ENCODE results near the gene USP24. TPM values are rescaled to one million over a fixed set of nuclear protein-coding genes. Genes with fewer than 3 reads are reported as not detected.

The USP24 gene
- total RNA-seq, 1 donor from 2014 or later: 58.1 TPM

DNA sequence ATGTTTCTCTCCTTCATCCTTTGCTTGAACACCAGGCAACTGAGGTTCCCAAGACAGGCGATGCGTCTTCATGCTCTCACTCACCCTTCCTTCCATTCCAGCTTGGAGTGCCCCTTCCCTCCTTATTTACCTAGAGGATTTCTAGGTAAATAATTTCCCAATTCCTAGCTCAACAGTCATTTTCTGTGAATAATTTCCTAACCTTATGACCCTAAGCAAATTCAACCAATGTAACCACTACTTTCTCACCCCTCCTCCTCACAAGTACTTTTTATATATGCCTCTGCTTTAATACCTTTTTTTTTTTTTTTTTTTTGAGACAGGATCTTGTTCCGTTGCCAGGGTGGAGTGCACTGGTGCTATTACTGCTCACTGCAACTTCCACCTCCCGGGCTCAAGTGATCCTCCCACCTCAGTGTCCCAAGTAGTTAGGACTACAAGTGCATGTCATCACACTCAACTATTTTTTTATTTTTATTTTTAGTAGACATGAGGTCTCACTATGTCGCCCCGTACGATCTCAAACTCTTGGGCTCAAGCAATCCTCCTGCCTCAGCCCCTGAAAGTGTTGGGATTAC is 86.7 kb downstream of the USP24 start:
- TF ChIP-seq, protein P1, sequence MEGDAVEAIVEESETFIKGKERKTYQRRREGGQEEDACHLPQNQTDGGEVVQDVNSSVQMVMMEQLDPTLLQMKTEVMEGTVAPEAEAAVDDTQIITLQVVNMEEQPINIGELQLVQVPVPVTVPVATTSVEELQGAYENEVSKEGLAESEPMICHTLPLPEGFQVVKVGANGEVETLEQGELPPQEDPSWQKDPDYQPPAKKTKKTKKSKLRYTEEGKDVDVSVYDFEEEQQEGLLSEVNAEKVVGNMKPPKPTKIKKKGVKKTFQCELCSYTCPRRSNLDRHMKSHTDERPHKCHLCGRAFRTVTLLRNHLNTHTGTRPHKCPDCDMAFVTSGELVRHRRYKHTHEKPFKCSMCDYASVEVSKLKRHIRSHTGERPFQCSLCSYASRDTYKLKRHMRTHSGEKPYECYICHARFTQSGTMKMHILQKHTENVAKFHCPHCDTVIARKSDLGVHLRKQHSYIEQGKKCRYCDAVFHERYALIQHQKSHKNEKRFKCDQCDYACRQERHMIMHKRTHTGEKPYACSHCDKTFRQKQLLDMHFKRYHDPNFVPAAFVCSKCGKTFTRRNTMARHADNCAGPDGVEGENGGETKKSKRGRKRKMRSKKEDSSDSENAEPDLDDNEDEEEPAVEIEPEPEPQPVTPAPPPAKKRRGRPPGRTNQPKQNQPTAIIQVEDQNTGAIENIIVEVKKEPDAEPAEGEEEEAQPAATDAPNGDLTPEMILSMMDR (IDR thresholded peaks at IDR 0.05; ENCODE audit: unreplicated experiment): no peak
- DNase-seq (ENCODE audit: low spot score in 2 of 2, unreplicated experiment in 2 of 2): no peak
- Mint-ChIP-seq H3K9me3 (peaks cover 11% of the 10 kb centered on the region), H3K27ac (no peak overlapping the region), H3K4me3 (no peak overlapping the region), H3K36me3 (peaks cover 63% of the 10 kb centered on the region), H3K4me1 (no peaks in the 10 kb centered on the region), H3K27me3 (ENCODE audit: low read depth) (no peaks in the 10 kb centered on the region)

DNA sequence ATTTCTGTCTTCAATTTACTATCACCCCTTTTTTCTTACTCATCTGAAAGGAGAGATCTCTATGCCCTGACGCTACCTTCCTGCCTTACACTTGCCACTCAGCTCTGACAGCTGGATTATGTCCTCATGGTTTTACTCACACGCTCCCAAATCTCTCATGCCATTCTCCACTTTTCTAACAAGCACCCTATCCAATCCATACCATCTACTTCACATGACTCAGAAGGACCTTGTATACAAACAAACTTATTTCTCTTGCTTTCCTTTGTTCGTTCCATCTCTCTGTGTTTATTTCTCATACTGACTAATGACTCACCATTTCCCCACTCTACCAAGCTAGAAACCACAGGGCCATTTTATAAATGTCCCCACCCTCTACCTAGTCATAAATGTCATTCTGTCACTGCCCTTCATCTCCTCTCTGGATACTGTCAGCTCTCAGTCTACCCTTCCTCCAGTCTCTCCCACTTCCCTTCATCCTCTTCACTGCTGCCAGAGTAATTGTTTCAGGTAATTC is 87.3 kb downstream of the USP24 start:
- Mint-ChIP-seq H3K27ac (no peak overlapping the region), H3K9me3 (peaks cover 11% of the 10 kb centered on the region), H3K4me3 (no peak overlapping the region), H3K27me3 (ENCODE audit: low read depth) (no peaks in the 10 kb centered on the region), H3K36me3 (peaks cover 68% of the 10 kb centered on the region), H3K4me1 (no peaks in the 10 kb centered on the region)
- no peak for DNase-seq (ENCODE audit: low spot score in 2 of 2, unreplicated experiment in 2 of 2)
- TF ChIP-seq, protein P1 (IDR thresholded peaks at IDR 0.05; ENCODE audit: unreplicated experiment): no peak

DNA sequence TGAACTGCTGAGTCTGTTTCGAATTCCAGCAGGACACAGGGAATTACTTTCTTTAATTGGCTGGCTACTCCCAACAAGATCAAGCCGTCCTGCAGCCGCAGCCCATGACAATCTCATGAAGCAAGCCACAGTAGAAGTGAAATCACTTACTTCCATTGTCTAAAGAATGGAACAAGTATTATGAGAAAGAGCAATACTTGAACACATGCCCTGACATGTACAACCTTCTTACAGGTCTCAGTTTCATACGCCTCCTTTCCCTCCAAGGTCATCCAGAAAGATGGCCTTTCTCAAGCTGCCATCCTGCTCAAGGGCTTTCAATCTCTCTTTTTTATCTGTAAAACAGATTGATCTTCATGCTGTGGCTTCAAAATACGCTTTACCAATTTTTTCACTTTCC is 90.7 kb downstream of the USP24 start:
- Mint-ChIP-seq H3K36me3 (peaks cover 77% of the 10 kb centered on the region), H3K4me3 (no peak overlapping the region), H3K27me3 (ENCODE audit: low read depth) (no peaks in the 10 kb centered on the region), H3K4me1 (no peaks in the 10 kb centered on the region), H3K9me3 (peaks cover 11% of the 10 kb centered on the region), H3K27ac (no peak overlapping the region)
- DNase-seq (ENCODE audit: low spot score in 2 of 2, unreplicated experiment in 2 of 2): no peak
- TF ChIP-seq, protein P1 (IDR thresholded peaks at IDR 0.05; ENCODE audit: unreplicated experiment): no peak

DNA sequence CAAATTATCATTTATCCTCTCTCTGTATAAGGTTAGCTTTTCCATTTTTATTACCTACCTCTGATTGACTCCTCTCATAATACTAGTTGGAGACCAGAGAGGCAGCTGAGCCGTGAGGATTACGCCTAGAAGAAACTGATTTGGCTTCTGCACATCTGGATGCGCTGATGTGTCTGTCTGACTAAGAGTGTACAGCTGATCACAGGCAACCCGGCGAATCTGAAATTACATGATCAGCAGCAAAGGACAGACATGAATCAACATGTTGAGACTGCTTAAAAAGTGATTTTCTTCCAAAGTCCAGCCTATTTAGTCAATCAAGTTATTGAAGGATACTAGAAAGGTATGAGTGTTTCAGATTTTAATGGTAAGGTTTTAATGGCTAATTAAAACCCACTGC is 94.6 kb downstream of the USP24 start:
- TF ChIP-seq, protein P1 (IDR thresholded peaks at IDR 0.05; ENCODE audit: unreplicated experiment): no peak
- Mint-ChIP-seq H3K4me3 (no peak overlapping the region), H3K27me3 (ENCODE audit: low read depth) (no peaks in the 10 kb centered on the region), H3K4me1 (no peaks in the 10 kb centered on the region), H3K27ac (no peak overlapping the region), H3K36me3 (peaks cover 80% of the 10 kb centered on the region), H3K9me3 (peaks cover 19% of the 10 kb centered on the region)
- DNase-seq (ENCODE audit: low spot score in 2 of 2, unreplicated experiment in 2 of 2): no peak

DNA sequence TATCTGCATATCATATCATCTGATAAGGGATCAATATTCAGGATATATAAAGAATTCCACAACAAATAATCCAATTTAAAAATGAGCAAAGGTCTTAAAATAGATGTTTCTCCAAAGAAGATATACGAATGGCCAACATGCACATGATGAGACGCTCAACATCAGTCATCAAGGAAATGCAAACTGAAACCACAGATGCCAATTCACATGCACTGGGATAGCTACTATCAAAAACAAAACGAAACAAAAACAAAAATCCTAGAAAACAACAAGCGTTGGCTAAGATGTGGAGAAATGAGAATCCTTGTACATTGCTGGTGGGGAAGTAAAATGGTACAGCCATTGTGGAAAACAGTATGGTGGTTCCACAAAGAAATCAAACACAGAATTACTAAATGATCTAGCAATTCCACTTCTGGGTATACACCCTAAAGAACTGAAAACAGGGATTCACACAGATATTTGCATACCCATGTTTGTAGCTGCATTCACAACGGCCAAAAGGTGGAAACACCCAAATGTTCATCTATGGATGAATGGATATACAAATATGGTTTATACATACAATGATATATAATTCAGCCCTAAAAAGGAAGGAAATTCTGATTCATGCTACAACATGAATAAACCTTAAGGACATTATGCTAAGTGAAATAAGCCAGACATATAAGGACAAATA is 96.4 kb downstream of the USP24 start:
- H3K4me3 Mint-ChIP-seq: no peak overlapping the region
- peaks cover 31% of the 10 kb centered on the region for H3K9me3 Mint-ChIP-seq
- no peaks in the 10 kb centered on the region for H3K27me3 Mint-ChIP-seq (ENCODE audit: low read depth)
- peaks cover 87% of the 10 kb centered on the region for H3K36me3 Mint-ChIP-seq
- TF ChIP-seq, protein P1 (IDR thresholded peaks at IDR 0.05; ENCODE audit: unreplicated experiment): no peak
- DNase-seq (ENCODE audit: low spot score in 2 of 2, unreplicated experiment in 2 of 2): no peak
- no peaks in the 10 kb centered on the region for H3K4me1 Mint-ChIP-seq
- no peak overlapping the region for H3K27ac Mint-ChIP-seq

Data from mesothelial cell of epicardium (in vitro differentiated cells).